Breast epithelium (tissue), 3 donors: Measurements from ENCODE around the gene IL24.

ENCODE experiments used
- CTCF ChIP-seq, 3 donors: fragments of 450-650 bp; IDR thresholded peaks; one replicate each; pipeline ENCODE4 v1.5.1; 2016 to 2017; ENCODE audit warnings: antibody characterized with exemption in 3 of 3, mild to moderate bottlenecking in 3 of 3, moderate library complexity in 3 of 3
- POLR2A ChIP-seq: fragments of 450-650 bp; IDR thresholded peaks from one replicate; pipeline ENCODE4 v1.6.1; 2016; ENCODE audit warnings: antibody characterized with exemption, mild to moderate bottlenecking, moderate library complexity

- TF ChIP-seq POLR2A (no peak), CTCF (IDR thresholded peaks at IDR 0.05) (no peak)
Measured at GRCh38 chr1:206866062-206866461, 31.2 kb upstream of the IL24 start.
